Astrocyte (in vitro differentiated cells and primary cell): ENCODE results near the gene MYO1A. TPM values are rescaled to one million over a fixed set of nuclear protein-coding genes. Genes with fewer than 3 reads are reported as not detected.

Experiments
- DNase-seq: peaks from one replicate; pipeline ENCODE4 v3.0.0-alpha.2; 2010; ENCODE audit warnings: low read depth
- FAIRE-seq: peaks from 2 replicates; lab custom pipeline; 2011; peaks lifted over from hg19 to GRCh38; lab: Jason Lieb, UNC
- H2AFZ ChIP-seq: 2 replicates; pipeline ENCODE4 v1.6.0; 2012; ENCODE audit warnings: low read depth, low read length, inconsistent platforms
- H3K27ac ChIP-seq: 2 replicates; pipeline ENCODE4 v1.5.1; 2011; ENCODE audit warnings: low read depth, low read length, inconsistent platforms
- H3K27me3 ChIP-seq: 2 replicates; pipeline ENCODE4 v1.6.0; 2011; ENCODE audit warnings: low read length, inconsistent platforms; ENCODE audit not compliant: insufficient read depth
- H3K36me3 ChIP-seq: 2 replicates; pipeline ENCODE4 v1.5.1; 2011; ENCODE audit warnings: low read length, inconsistent platforms; ENCODE audit not compliant: insufficient read depth
- H3K4me1 ChIP-seq: 2 replicates; pipeline ENCODE4 v1.5.1; 2011; ENCODE audit warnings: low read length, inconsistent platforms; ENCODE audit not compliant: insufficient read depth
- H3K4me2 ChIP-seq: 2 replicates; pipeline ENCODE4 v1.6.0; 2012; ENCODE audit warnings: low read length, inconsistent platforms
- H3K4me3 ChIP-seq: 2 replicates; pipeline ENCODE4 v1.5.1; 2011; ENCODE audit warnings: low read depth, mild to moderate bottlenecking, low read length, inconsistent platforms; ENCODE audit not compliant: insufficient read depth
- H3K79me2 ChIP-seq: 2 replicates; pipeline ENCODE4 v1.6.0; 2012; ENCODE audit warnings: mild to moderate bottlenecking, low read length, inconsistent platforms; ENCODE audit not compliant: insufficient read depth
- H3K9ac ChIP-seq: 2 replicates; pipeline ENCODE4 v1.6.0; 2012; ENCODE audit warnings: mild to moderate bottlenecking, low read length, inconsistent platforms
- H3K9me3 ChIP-seq: 2 replicates; pipeline ENCODE4 v1.5.1; 2012; ENCODE audit warnings: low read depth, mild to moderate bottlenecking, low read length, inconsistent platforms; ENCODE audit not compliant: insufficient read depth
- H4K20me1 ChIP-seq: 2 replicates; pipeline ENCODE4 v1.6.0; 2012; ENCODE audit warnings: low read length, inconsistent platforms; ENCODE audit not compliant: insufficient read depth
- H3K27ac Mint-ChIP-seq: one replicate; pipeline ENCODE4 v1.8.0; 2021; ENCODE audit warnings: mild to moderate bottlenecking, mixed read lengths; ENCODE audit not compliant: unreplicated experiment
- H3K27me3 Mint-ChIP-seq: one replicate; pipeline ENCODE4 v1.8.0; 2021; ENCODE audit warnings: low read depth, mixed read lengths; ENCODE audit not compliant: unreplicated experiment
- H3K36me3 Mint-ChIP-seq: one replicate; pipeline ENCODE4 v1.8.0; 2021; ENCODE audit warnings: low read depth, mixed read lengths; ENCODE audit not compliant: unreplicated experiment
- H3K4me1 Mint-ChIP-seq: one replicate; pipeline ENCODE4 v1.8.0; 2021; ENCODE audit warnings: low read depth, mixed read lengths; ENCODE audit not compliant: unreplicated experiment
- H3K4me3 Mint-ChIP-seq: one replicate; pipeline ENCODE4 v1.8.0; 2021; ENCODE audit warnings: mild to moderate bottlenecking, moderate library complexity, mixed read lengths; ENCODE audit not compliant: unreplicated experiment
- H3K9me3 Mint-ChIP-seq: one replicate; pipeline ENCODE4 v1.8.0; 2021; ENCODE audit warnings: mild to moderate bottlenecking, mixed read lengths; ENCODE audit not compliant: unreplicated experiment
- CTCF ChIP-seq: IDR thresholded peaks from 2 replicates; pipeline ENCODE4 v1.5.1; 2011; ENCODE audit warnings: low read depth, mild to moderate bottlenecking, inconsistent platforms, low read length, moderate library complexity; ENCODE audit not compliant: insufficient read depth
- EZH2 ChIP-seq: IDR thresholded peaks from 2 replicates; pipeline ENCODE4 v1.6.1; 2012; ENCODE audit warnings: mild to moderate bottlenecking, low read length, inconsistent platforms; ENCODE audit not compliant: insufficient read depth
- total RNA-seq: library from RNA; stranded (reverse); gene quantifications from 2 replicates; pipeline ENCODE4 v1.2.1, GENCODE V29; 2021

MYO1A gene
- total RNA-seq, 1 donor from 2014 or later, result 0.34 TPM

GRCh38 chr12:56991319-56992246, 58.3 kb downstream of the MYO1A start:
- Histone ChIP-seq H4K20me1 (peaks cover 5% of the 10 kb centered on the region), H3K9me3 (no peaks in the 10 kb centered on the region), H3K36me3 (no peaks in the 10 kb centered on the region), H3K79me2 (no peaks in the 10 kb centered on the region), H3K4me3 (no peak overlapping the region), H3K27ac (no peak overlapping the region), H3K9ac (no peak overlapping the region), H3K4me2 (no peak overlapping the region), H3K4me1 (peaks cover 3% of the 10 kb centered on the region), H3K27me3 (peaks cover 2% of the 10 kb centered on the region), H2AFZ (no peak overlapping the region)
- FAIRE-seq (no peak), DNase-seq (no peak)
- Mint-ChIP-seq H3K4me1 (peaks cover 18% of the 10 kb centered on the region), H3K27ac (peak overlapping the region; percentile 41), H3K4me3 (peak overlapping the region; percentile 20), H3K27me3 (peaks cover 5% of the 10 kb centered on the region), H3K9me3 (no peaks in the 10 kb centered on the region), H3K36me3 (peaks cover 10% of the 10 kb centered on the region)
- no peak for TF ChIP-seq EZH2
- TF ChIP-seq CTCF, result no peak

GRCh38 chr12:56990648-56991318, 59.1 kb downstream of the MYO1A start:
- no peak for FAIRE-seq
- H3K36me3 ChIP-seq, result no peaks in the 10 kb centered on the region
- no peaks in the 10 kb centered on the region for H4K20me1 ChIP-seq
- peaks cover 3% of the 10 kb centered on the region for H3K4me1 ChIP-seq
- H3K27ac ChIP-seq, result no peak overlapping the region
- H3K27ac Mint-ChIP-seq, result no peak overlapping the region
- no peak overlapping the region for H3K4me2 ChIP-seq
- H3K36me3 Mint-ChIP-seq, result peaks cover 4% of the 10 kb centered on the region
- H3K9ac ChIP-seq, result no peak overlapping the region
- peak overlapping the region; percentile 20 for H3K4me3 Mint-ChIP-seq
- peaks cover 23% of the 10 kb centered on the region for H3K4me1 Mint-ChIP-seq
- H3K27me3 Mint-ChIP-seq, result no peaks in the 10 kb centered on the region
- no peaks in the 10 kb centered on the region for H3K9me3 Mint-ChIP-seq
- no peak overlapping the region for H2AFZ ChIP-seq
- no peak for DNase-seq
- H3K4me3 ChIP-seq, result no peak overlapping the region
- no peaks in the 10 kb centered on the region for H3K9me3 ChIP-seq
- TF ChIP-seq CTCF (no peak), EZH2 (no peak)
- no peaks in the 10 kb centered on the region for H3K79me2 ChIP-seq
- peaks cover 2% of the 10 kb centered on the region for H3K27me3 ChIP-seq
